Measurements from ENCODE around the gene KAZN.

The KAZN gene

DNA sequence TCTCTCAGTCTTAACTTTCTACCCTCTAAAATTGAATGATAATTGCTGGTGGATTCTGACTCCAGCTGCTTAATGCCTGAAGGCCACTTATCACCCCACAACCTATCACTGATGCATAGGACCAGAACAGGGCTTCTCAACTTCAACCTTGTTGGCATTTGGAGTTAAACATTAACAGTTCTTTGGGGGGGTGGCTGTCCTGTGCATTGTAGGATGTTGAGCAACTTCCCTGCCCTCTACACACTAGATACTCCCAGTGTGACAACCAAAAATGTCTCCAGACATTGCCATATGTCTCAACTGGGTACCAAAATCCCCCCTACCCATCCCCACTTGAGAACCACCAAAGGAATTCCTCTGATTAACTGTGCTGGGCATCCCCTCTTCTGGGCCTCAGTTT, 279.6 kb downstream of the KAZN start:
- no peaks in the 10 kb centered on the region for H3K36me3 ChIP-seq (ENCODE audit: control insufficient read depth, low read length)
- H3K4me1 ChIP-seq (ENCODE audit: control insufficient read depth, low read length): peaks cover 21% of the 10 kb centered on the region
- no peaks in the 10 kb centered on the region for H3K79me2 ChIP-seq (ENCODE audit: control insufficient read depth, low read length)
- no peak for TF ChIP-seq EZH2phosphoT487 (IDR thresholded peaks at IDR 0.05; ENCODE audit: borderline replicate concordance, low read length)
- TF ChIP-seq, protein P1, sequence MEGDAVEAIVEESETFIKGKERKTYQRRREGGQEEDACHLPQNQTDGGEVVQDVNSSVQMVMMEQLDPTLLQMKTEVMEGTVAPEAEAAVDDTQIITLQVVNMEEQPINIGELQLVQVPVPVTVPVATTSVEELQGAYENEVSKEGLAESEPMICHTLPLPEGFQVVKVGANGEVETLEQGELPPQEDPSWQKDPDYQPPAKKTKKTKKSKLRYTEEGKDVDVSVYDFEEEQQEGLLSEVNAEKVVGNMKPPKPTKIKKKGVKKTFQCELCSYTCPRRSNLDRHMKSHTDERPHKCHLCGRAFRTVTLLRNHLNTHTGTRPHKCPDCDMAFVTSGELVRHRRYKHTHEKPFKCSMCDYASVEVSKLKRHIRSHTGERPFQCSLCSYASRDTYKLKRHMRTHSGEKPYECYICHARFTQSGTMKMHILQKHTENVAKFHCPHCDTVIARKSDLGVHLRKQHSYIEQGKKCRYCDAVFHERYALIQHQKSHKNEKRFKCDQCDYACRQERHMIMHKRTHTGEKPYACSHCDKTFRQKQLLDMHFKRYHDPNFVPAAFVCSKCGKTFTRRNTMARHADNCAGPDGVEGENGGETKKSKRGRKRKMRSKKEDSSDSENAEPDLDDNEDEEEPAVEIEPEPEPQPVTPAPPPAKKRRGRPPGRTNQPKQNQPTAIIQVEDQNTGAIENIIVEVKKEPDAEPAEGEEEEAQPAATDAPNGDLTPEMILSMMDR (IDR thresholded peaks at IDR 0.05; ENCODE audit: low read depth, low read length, poor library complexity, severe bottlenecking): no peak
- H3K4me2 ChIP-seq (ENCODE audit: low read length): no peak overlapping the region
- H3K27me3 ChIP-seq (ENCODE audit: control insufficient read depth, low read length): peaks cover 10% of the 10 kb centered on the region
- H3K4me3 ChIP-seq (ENCODE audit: low read length): no peak overlapping the region
- no peaks in the 10 kb centered on the region for H3K9me2 ChIP-seq (replicated peaks; ENCODE audit: control insufficient read depth, low read length)
- H3F3A ChIP-seq (ENCODE audit: control insufficient read depth, insufficient read depth): no peaks in the 10 kb centered on the region
- H4K20me1 ChIP-seq (ENCODE audit: control insufficient read depth, insufficient read depth, low read depth, low read length): no peaks in the 10 kb centered on the region
- H3K9me3 ChIP-seq (ENCODE audit: control insufficient read depth, insufficient read depth, low read length): no peaks in the 10 kb centered on the region
- no peak overlapping the region for H3K27ac ChIP-seq (ENCODE audit: low read depth, low read length)

DNA sequence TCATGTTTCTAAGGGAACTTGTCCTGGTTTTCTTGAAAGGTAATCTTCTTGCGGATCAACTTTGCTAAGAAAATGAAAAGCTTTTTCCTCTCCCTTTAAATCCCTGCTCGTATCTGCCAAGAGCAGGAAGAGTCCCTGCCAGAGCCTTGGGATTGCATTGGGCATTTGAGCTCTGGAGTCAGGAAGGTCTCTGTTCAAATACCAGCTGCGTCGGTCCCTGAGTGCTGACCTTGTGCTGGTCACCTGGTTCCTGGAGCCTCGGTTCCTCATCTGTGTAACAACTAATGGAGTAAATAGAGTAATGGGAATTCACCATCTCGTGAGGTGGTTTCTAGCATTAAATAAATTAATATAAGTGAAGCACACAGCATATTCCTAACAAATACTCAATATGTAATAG, 280.5 kb downstream of the KAZN start:
- Histone ChIP-seq H3K27me3 (ENCODE audit: control insufficient read depth, low read length) (peaks cover 10% of the 10 kb centered on the region), H3K79me2 (ENCODE audit: control insufficient read depth, low read length) (no peaks in the 10 kb centered on the region), H3K4me1 (ENCODE audit: control insufficient read depth, low read length) (peaks cover 21% of the 10 kb centered on the region), H3K4me2 (ENCODE audit: low read length) (no peak overlapping the region), H3K27ac (ENCODE audit: low read depth, low read length) (no peak overlapping the region), H4K20me1 (ENCODE audit: control insufficient read depth, insufficient read depth, low read depth, low read length) (no peaks in the 10 kb centered on the region), H3K4me3 (ENCODE audit: low read length) (no peak overlapping the region), H3F3A (ENCODE audit: control insufficient read depth, insufficient read depth) (no peaks in the 10 kb centered on the region), H3K9me3 (ENCODE audit: control insufficient read depth, insufficient read depth, low read length) (no peaks in the 10 kb centered on the region), H3K9me2 (replicated peaks; ENCODE audit: control insufficient read depth, low read length) (no peaks in the 10 kb centered on the region), H3K36me3 (ENCODE audit: control insufficient read depth, low read length) (no peaks in the 10 kb centered on the region)
- TF ChIP-seq, protein P1 (IDR thresholded peaks at IDR 0.05; ENCODE audit: low read depth, low read length, poor library complexity, severe bottlenecking): no peak
- TF ChIP-seq EZH2phosphoT487 (IDR thresholded peaks at IDR 0.05; ENCODE audit: borderline replicate concordance, low read length): no peak

DNA sequence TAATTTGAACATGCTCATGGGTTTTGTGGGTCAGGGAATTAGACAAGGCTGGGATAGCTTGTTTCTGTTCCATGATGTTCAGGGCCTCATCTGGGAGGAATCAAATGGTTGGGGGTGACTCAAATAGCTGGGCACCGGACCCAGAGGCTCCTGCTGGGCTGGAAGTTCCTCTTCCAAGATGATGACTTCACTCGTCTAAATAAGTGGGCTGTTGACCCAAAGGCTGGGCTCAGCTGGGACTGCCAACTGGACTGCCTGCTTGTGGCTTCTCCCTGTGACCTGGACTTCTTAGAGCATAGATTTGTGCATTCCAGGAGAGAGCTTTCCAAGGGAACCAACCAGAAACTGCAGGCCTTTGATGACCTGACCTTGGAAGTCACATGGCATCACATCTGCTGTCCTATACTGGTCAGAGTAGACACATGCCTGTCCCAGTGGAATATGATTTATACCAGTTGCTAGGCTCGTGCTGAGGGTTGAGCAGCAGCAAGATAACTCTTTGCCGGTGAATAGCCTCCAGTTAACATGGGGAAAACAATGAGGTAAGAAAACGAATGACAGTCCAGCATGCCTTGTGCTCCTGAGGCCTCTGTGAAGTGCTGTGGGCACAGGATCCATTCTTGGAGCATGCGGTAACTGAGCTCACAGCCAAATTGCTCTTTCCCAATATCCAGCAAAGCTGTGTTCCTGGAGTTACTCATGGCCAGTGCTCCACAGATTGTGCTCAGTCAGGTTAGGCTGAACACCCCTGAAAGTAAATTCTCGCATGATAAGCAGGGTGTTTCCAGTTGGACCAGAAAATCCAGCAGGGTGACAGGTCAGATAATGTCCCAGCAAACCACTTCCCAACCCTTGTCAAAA, 282.2 kb downstream of the KAZN start:
- no peaks in the 10 kb centered on the region for H3K9me2 ChIP-seq (replicated peaks; ENCODE audit: control insufficient read depth, low read length)
- no peak overlapping the region for H3K4me2 ChIP-seq (ENCODE audit: low read length)
- no peaks in the 10 kb centered on the region for H4K20me1 ChIP-seq (ENCODE audit: control insufficient read depth, insufficient read depth, low read depth, low read length)
- TF ChIP-seq, protein P1 (IDR thresholded peaks at IDR 0.05; ENCODE audit: low read depth, low read length, poor library complexity, severe bottlenecking): no peak
- TF ChIP-seq EZH2phosphoT487 (IDR thresholded peaks at IDR 0.05; ENCODE audit: borderline replicate concordance, low read length): no peak
- H3K27ac ChIP-seq (ENCODE audit: low read depth, low read length): no peak overlapping the region
- no peaks in the 10 kb centered on the region for H3K9me3 ChIP-seq (ENCODE audit: control insufficient read depth, insufficient read depth, low read length)
- H3K4me1 ChIP-seq (ENCODE audit: control insufficient read depth, low read length): peaks cover 21% of the 10 kb centered on the region
- no peaks in the 10 kb centered on the region for H3F3A ChIP-seq (ENCODE audit: control insufficient read depth, insufficient read depth)
- no peaks in the 10 kb centered on the region for H3K79me2 ChIP-seq (ENCODE audit: control insufficient read depth, low read length)
- no peak overlapping the region for H3K4me3 ChIP-seq (ENCODE audit: low read length)
- H3K36me3 ChIP-seq (ENCODE audit: control insufficient read depth, low read length): no peaks in the 10 kb centered on the region
- peaks cover 2% of the 10 kb centered on the region for H3K27me3 ChIP-seq (ENCODE audit: control insufficient read depth, low read length)
